ENCODE measurements around the gene JSRP1.
A peak's percentile ranks its signal among the peaks of the same experiment; 100 is the strongest.

The JSRP1 gene

GRCh38 chr19:2255982-2256685 lies at the start of gene JSRP1:
JSRP1 (minus strand) TSS chr19:2256417; CDS start chr19:2255314, 1,103 bp downstream.
- no peak for DNase-seq

- no peak for DNase-seq
Measured at GRCh38 chr19:2305452-2306280, 49.4 kb upstream of the JSRP1 start.

- no peak for DNase-seq
Measured at GRCh38 chr19:2303211-2303798, 47.1 kb upstream of the JSRP1 start.

GRCh38 chr19:2302319-2303210 lies 46.3 kb upstream of the JSRP1 start:
- peak; percentile 8 to 22 for DNase-seq

- no peak for DNase-seq
Measured at GRCh38 chr19:2300533-2300932, 44.3 kb upstream of the JSRP1 start.

- no peak for DNase-seq
Measured at GRCh38 chr19:2296141-2296540, 39.9 kb upstream of the JSRP1 start.

- DNase-seq, result no peak
Measured at GRCh38 chr19:2294687-2295335, 38.6 kb upstream of the JSRP1 start.

- DNase-seq, result no peak
Measured at GRCh38 chr19:2291185-2291751, 35.1 kb upstream of the JSRP1 start.

GRCh38 chr19:2290441-2291184 lies 34.4 kb upstream of the JSRP1 start:
- no peak for DNase-seq

- peak; percentile 62 to 78 for DNase-seq
Measured at GRCh38 chr19:2289714-2290435, 33.7 kb upstream of the JSRP1 start.

- DNase-seq, result no peak
Measured at GRCh38 chr19:2288818-2289713, 32.8 kb upstream of the JSRP1 start.

- no peak for DNase-seq
Measured at GRCh38 chr19:2288338-2288817, 32.2 kb upstream of the JSRP1 start.

GRCh38 chr19:2287585-2288337 lies 31.5 kb upstream of the JSRP1 start:
- DNase-seq, result no peak

GRCh38 chr19:2286402-2287140 lies 30.4 kb upstream of the JSRP1 start:
- no peak for DNase-seq

GRCh38 chr19:2283835-2284507 lies 27.8 kb upstream of the JSRP1 start:
- DNase-seq, result no peak

GRCh38 chr19:2282862-2283237 lies 26.6 kb upstream of the JSRP1 start:
- no peak for DNase-seq

Measured in inflammatory macrophage treated with lipopolysaccharide for 1 hour (primary cell).